ENCODE results near the gene GALNT17.

DNA sequence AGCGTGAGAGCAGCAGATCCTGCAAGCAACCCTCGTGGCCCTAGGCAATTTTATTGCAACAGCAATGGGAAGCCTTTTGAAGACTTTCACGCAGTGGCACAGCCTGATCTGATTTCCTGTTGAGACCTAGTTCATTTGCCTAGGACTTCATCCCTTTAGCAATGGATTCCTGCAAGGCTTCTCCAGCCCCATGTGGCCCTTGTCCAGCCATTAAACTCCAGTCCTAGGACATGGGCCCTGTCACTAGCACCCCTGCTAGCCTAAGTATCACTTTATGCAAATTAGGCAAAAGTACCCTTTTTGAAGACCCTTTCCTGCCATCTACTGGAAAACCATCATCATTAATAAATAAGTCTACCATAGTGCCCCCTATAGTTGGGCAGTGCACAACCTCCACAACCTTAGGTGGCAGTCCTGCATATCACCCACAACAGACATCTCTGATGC, 379.4 kb downstream of the GALNT17 start:
- TF ChIP-seq POLR2A (IDR thresholded peaks at IDR 0.05), result no peak
- TF ChIP-seq, protein P1, sequence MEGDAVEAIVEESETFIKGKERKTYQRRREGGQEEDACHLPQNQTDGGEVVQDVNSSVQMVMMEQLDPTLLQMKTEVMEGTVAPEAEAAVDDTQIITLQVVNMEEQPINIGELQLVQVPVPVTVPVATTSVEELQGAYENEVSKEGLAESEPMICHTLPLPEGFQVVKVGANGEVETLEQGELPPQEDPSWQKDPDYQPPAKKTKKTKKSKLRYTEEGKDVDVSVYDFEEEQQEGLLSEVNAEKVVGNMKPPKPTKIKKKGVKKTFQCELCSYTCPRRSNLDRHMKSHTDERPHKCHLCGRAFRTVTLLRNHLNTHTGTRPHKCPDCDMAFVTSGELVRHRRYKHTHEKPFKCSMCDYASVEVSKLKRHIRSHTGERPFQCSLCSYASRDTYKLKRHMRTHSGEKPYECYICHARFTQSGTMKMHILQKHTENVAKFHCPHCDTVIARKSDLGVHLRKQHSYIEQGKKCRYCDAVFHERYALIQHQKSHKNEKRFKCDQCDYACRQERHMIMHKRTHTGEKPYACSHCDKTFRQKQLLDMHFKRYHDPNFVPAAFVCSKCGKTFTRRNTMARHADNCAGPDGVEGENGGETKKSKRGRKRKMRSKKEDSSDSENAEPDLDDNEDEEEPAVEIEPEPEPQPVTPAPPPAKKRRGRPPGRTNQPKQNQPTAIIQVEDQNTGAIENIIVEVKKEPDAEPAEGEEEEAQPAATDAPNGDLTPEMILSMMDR (IDR thresholded peaks at IDR 0.05), result no peak
